Upper lobe of left lung (tissue), 4 donors: ENCODE data around the gene VEPH1.

Experiments
- EP300 ChIP-seq, 4 donors: sonication (generic); formaldehyde crosslinking; IDR thresholded peaks; one replicate each; pipeline ENCODE4 v1.5.1; 2017; ENCODE audit warnings: antibody characterized with exemption in 4 of 4, control low read depth in 2 of 4
- POLR2A ChIP-seq, 4 donors: fragments of 450-650 bp; IDR thresholded peaks; one replicate each; pipeline ENCODE4 v1.5.1; 2016 to 2017; ENCODE audit warnings: antibody characterized with exemption in 4 of 4, mild to moderate bottlenecking in 2 of 4
- POLR2AphosphoS5 ChIP-seq, 2 donors: sonication (generic); formaldehyde crosslinking; IDR thresholded peaks; one replicate each; pipeline ENCODE4 v1.5.1; 2017; ENCODE audit warnings: antibody characterized with exemption in 2 of 2
- TF ChIP-seq, protein P1 (sequence below), 6 experiments: fragments of 450-650 bp in 4 of 6; fragments of 200-600 bp in 2 of 6; sonication (generic) in 2 of 6; IDR thresholded peaks; one replicate each; pipeline ENCODE4 v1.5.1; 2016 to 2019; ENCODE audit warnings: antibody characterized with exemption in 6 of 6

GRCh38 chr3:157280354-157280753 lies 222.9 kb downstream of the VEPH1 start:
- TF ChIP-seq, protein P1, sequence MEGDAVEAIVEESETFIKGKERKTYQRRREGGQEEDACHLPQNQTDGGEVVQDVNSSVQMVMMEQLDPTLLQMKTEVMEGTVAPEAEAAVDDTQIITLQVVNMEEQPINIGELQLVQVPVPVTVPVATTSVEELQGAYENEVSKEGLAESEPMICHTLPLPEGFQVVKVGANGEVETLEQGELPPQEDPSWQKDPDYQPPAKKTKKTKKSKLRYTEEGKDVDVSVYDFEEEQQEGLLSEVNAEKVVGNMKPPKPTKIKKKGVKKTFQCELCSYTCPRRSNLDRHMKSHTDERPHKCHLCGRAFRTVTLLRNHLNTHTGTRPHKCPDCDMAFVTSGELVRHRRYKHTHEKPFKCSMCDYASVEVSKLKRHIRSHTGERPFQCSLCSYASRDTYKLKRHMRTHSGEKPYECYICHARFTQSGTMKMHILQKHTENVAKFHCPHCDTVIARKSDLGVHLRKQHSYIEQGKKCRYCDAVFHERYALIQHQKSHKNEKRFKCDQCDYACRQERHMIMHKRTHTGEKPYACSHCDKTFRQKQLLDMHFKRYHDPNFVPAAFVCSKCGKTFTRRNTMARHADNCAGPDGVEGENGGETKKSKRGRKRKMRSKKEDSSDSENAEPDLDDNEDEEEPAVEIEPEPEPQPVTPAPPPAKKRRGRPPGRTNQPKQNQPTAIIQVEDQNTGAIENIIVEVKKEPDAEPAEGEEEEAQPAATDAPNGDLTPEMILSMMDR (IDR thresholded peaks at IDR 0.05): no peak
- TF ChIP-seq POLR2A (IDR thresholded peaks at IDR 0.05): no peak
- TF ChIP-seq POLR2AphosphoS5 (IDR thresholded peaks at IDR 0.05): no peak
- TF ChIP-seq EP300 (IDR thresholded peaks at IDR 0.05): no peak
